GM23338 (cell line): Measurements from ENCODE around the gene ZCCHC24. TPM values are rescaled to one million over a fixed set of nuclear protein-coding genes. Genes with fewer than 3 reads are reported as not detected.

Experiments
- ATAC-seq: fragments of 200-7000 bp; cut with Tn5 transposase; 3 replicates; pipeline ENCODE4 v1.9.1; 2020
- DNase-seq: peaks from one replicate; pipeline ENCODE4 v3.0.0-alpha.2; 2015; ENCODE audit warnings: low spot score
- H2AFZ ChIP-seq: fragments of 200-600 bp; sonication (generic); 2 replicates; pipeline ENCODE4 v1.8.0; 2016; ENCODE audit warnings: antibody characterized with exemption, mild to moderate bottlenecking, moderate library complexity
- H3F3A ChIP-seq: fragments of 200-600 bp; sonication (generic); replicated peaks from 2 replicates; pipeline ENCODE4 v1.8.0; 2017; ENCODE audit warnings: antibody characterized with exemption, mixed run types, low read depth
- H3K27ac ChIP-seq: fragments of 200-600 bp; sonication (generic); 2 replicates; pipeline ENCODE4 v1.6.1; 2016; ENCODE audit warnings: low read depth
- H3K27me3 ChIP-seq: fragments of 200-600 bp; sonication (generic); 2 replicates; pipeline ENCODE4 v1.8.0; 2016; ENCODE audit warnings: mild to moderate bottlenecking, mixed run types, moderate library complexity; ENCODE audit not compliant: insufficient read depth
- H3K36me3 ChIP-seq: fragments of 200-600 bp; sonication (generic); 2 replicates; pipeline ENCODE4 v1.8.0; 2016; ENCODE audit warnings: mild to moderate bottlenecking; ENCODE audit not compliant: insufficient read depth
- H3K4me1 ChIP-seq: fragments of 200-600 bp; sonication (generic); 2 replicates; pipeline ENCODE4 v1.8.0; 2016; ENCODE audit warnings: mild to moderate bottlenecking, moderate library complexity; ENCODE audit not compliant: insufficient read depth
- H3K4me2 ChIP-seq: fragments of 200-600 bp; sonication (generic); 2 replicates; pipeline ENCODE4 v1.7.1; 2017; ENCODE audit warnings: mixed run types
- H3K4me3 ChIP-seq: fragments of 200-600 bp; sonication (generic); 2 replicates; pipeline ENCODE4 v1.6.1; 2016; ENCODE audit warnings: mixed run types
- H3K79me2 ChIP-seq: fragments of 200-600 bp; sonication (generic); replicated peaks from 2 replicates; pipeline ENCODE4 v1.8.0; 2017; ENCODE audit warnings: mild to moderate bottlenecking; ENCODE audit not compliant: insufficient read depth
- H3K9me2 ChIP-seq: fragments of 200-600 bp; sonication (generic); 2 replicates; pipeline ENCODE4 v1.8.0; 2017; ENCODE audit not compliant: insufficient read depth
- H4K20me1 ChIP-seq: fragments of 200-600 bp; sonication (generic); replicated peaks from 2 replicates; pipeline ENCODE4 v1.8.0; 2017; ENCODE audit warnings: mild to moderate bottlenecking; ENCODE audit not compliant: insufficient read depth
- H3K27ac Mint-ChIP-seq: 2 replicates; pipeline ENCODE4 v1.8.0; 2020; ENCODE audit warnings: inconsistent platforms, mild to moderate bottlenecking, moderate library complexity, mixed read lengths
- H3K27me3 Mint-ChIP-seq: 3 replicates; pipeline ENCODE4 v1.8.0; 2022; ENCODE audit warnings: low read depth, mild to moderate bottlenecking, moderate library complexity, mixed read lengths, inconsistent platforms; ENCODE audit not compliant: insufficient read depth, poor library complexity
- H3K36me3 Mint-ChIP-seq: 3 replicates; pipeline ENCODE4 v1.8.0; 2021; ENCODE audit warnings: low read depth, mild to moderate bottlenecking, inconsistent platforms, moderate library complexity, mixed read lengths
- H3K4me1 Mint-ChIP-seq: 3 replicates; pipeline ENCODE4 v1.8.0; 2020; ENCODE audit warnings: mild to moderate bottlenecking, inconsistent platforms, mixed read lengths
- H3K4me3 Mint-ChIP-seq: 3 replicates; pipeline ENCODE4 v1.8.0; 2021; ENCODE audit warnings: moderate library complexity, mild to moderate bottlenecking, inconsistent platforms, mixed read lengths
- H3K9me3 Mint-ChIP-seq: 3 replicates; pipeline ENCODE4 v1.8.0; 2020; ENCODE audit warnings: moderate library complexity, mild to moderate bottlenecking, inconsistent platforms, mixed read lengths
- CREB1 ChIP-seq: fragments of 250-450 bp; sonication (Bioruptor Pico); IDR thresholded peaks from 2 replicates; pipeline ENCODE4 v1.5.0; 2020; ENCODE audit warnings: low read depth, mild to moderate bottlenecking, moderate library complexity
- CTCF ChIP-seq, 2 experiments: fragments of 200-600 bp in 1 of 2; sonication (generic) in 1 of 2; conservative IDR thresholded peaks; 2 replicates each; pipeline versions ENCODE4 v1.5.1 to v1.6.1; 2016 to 2017; ENCODE audit warnings: antibody characterized with exemption in 2 of 2, low read depth in 2 of 2, mild to moderate bottlenecking in 2 of 2, moderate library complexity in 1 of 2
- EZH2 ChIP-seq: fragments of 200-600 bp; sonication (generic); IDR thresholded peaks from one replicate; pipeline ENCODE4 v1.8.0; 2017; ENCODE audit warnings: antibody characterized with exemption, mild to moderate bottlenecking, low read depth; ENCODE audit not compliant: unreplicated experiment
- EZH2phosphoT487 ChIP-seq: fragments of 200-600 bp; sonication (generic); IDR thresholded peaks from one replicate; pipeline ENCODE4 v1.8.1; 2018; ENCODE audit warnings: antibody characterized with exemption; ENCODE audit not compliant: unreplicated experiment
- JUNB ChIP-seq: IDR thresholded peaks from one replicate; pipeline ENCODE4 v1.6.1; 2016; ENCODE audit warnings: antibody characterized with exemption; ENCODE audit not compliant: unreplicated experiment
- NANOG ChIP-seq: IDR thresholded peaks from 2 replicates; pipeline ENCODE4 v1.6.1; 2016; ENCODE audit warnings: antibody characterized with exemption, borderline replicate concordance
- POLR2AphosphoS5 ChIP-seq: IDR thresholded peaks from 2 replicates; pipeline ENCODE4 v1.6.1; 2016; ENCODE audit warnings: antibody characterized with exemption, low read depth
- REST ChIP-seq: IDR thresholded peaks from one replicate; pipeline ENCODE4 v1.6.1; 2018; ENCODE audit warnings: antibody characterized with exemption; ENCODE audit not compliant: unreplicated experiment
- STAT1 ChIP-seq: IDR thresholded peaks from one replicate; pipeline ENCODE4 v1.6.1; 2016; ENCODE audit warnings: antibody characterized with exemption; ENCODE audit not compliant: unreplicated experiment
- ZNF114 ChIP-seq: fragments of 250-450 bp; sonication (Bioruptor Pico); IDR thresholded peaks from 2 replicates; pipeline ENCODE4 v1.5.0; 2020; ENCODE audit warnings: mild to moderate bottlenecking, moderate library complexity
- ZNF331 ChIP-seq: fragments of 250-450 bp; sonication (Bioruptor Pico); IDR thresholded peaks from 2 replicates; pipeline ENCODE4 v1.5.0; 2020; ENCODE audit warnings: low read depth, mild to moderate bottlenecking, moderate library complexity
- polyA plus RNA-seq: library from polyadenylated mRNA; unstranded; fragments of >200 nt; fragmentation: Nextera tagmentation; extraction: Ambion mirVana; gene quantifications from 2 replicates; pipeline ENCODE4 v1.2.1, GENCODE V29; 2016
- total RNA-seq: library from RNA; depleted of rRNA; stranded (reverse); fragments of >200 nt; shearing (Covaris generic); gene quantifications from 2 replicates; pipeline ENCODE4 v1.2.3, GENCODE V29; 2014
- TF ChIP-seq, protein P1 (sequence below): IDR thresholded peaks from 2 replicates; pipeline ENCODE4 v1.6.1; 2016; ENCODE audit warnings: antibody characterized with exemption
- TF ChIP-seq, protein P2 (sequence below): fragments of 250-450 bp; sonication (Bioruptor Pico); IDR thresholded peaks from 2 replicates; pipeline ENCODE4 v1.5.0; 2020; ENCODE audit warnings: mild to moderate bottlenecking, moderate library complexity

Gene ZCCHC24
- total and polyA plus RNA-seq, 2 experiments from 2014 or later: 2.0 to 10.1 TPM

- no peaks in the 10 kb centered on the region for H3K4me1 ChIP-seq
- no peaks in the 10 kb centered on the region for H3K27me3 Mint-ChIP-seq
- no peaks in the 10 kb centered on the region for H3K36me3 ChIP-seq
- no peaks in the 10 kb centered on the region for H3K79me2 ChIP-seq
- H3K9me3 Mint-ChIP-seq: peaks cover 11% of the 10 kb centered on the region; the same call in 2 of the 3 replicates
- no peaks in the 10 kb centered on the region for H3F3A ChIP-seq
- no peak for DNase-seq
- TF ChIP-seq ZNF114 (no peak), POLR2AphosphoS5 (no peak), EZH2phosphoT487 (no peak), EZH2 (no peak), NANOG (no peak), JUNB (no peak), ZNF331 (CRISPR knock-in tag) (no peak), CTCF (conservative IDR thresholded peaks at IDR 0.05; ENCODE audit: low read depth in 2 of 2) (no peak), STAT1 (no peak), REST (no peak), CREB1 (no peak)
- TF ChIP-seq, protein P1, sequence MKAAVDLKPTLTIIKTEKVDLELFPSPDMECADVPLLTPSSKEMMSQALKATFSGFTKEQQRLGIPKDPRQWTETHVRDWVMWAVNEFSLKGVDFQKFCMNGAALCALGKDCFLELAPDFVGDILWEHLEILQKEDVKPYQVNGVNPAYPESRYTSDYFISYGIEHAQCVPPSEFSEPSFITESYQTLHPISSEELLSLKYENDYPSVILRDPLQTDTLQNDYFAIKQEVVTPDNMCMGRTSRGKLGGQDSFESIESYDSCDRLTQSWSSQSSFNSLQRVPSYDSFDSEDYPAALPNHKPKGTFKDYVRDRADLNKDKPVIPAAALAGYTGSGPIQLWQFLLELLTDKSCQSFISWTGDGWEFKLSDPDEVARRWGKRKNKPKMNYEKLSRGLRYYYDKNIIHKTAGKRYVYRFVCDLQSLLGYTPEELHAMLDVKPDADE: no peak
- TF ChIP-seq, protein P2, sequence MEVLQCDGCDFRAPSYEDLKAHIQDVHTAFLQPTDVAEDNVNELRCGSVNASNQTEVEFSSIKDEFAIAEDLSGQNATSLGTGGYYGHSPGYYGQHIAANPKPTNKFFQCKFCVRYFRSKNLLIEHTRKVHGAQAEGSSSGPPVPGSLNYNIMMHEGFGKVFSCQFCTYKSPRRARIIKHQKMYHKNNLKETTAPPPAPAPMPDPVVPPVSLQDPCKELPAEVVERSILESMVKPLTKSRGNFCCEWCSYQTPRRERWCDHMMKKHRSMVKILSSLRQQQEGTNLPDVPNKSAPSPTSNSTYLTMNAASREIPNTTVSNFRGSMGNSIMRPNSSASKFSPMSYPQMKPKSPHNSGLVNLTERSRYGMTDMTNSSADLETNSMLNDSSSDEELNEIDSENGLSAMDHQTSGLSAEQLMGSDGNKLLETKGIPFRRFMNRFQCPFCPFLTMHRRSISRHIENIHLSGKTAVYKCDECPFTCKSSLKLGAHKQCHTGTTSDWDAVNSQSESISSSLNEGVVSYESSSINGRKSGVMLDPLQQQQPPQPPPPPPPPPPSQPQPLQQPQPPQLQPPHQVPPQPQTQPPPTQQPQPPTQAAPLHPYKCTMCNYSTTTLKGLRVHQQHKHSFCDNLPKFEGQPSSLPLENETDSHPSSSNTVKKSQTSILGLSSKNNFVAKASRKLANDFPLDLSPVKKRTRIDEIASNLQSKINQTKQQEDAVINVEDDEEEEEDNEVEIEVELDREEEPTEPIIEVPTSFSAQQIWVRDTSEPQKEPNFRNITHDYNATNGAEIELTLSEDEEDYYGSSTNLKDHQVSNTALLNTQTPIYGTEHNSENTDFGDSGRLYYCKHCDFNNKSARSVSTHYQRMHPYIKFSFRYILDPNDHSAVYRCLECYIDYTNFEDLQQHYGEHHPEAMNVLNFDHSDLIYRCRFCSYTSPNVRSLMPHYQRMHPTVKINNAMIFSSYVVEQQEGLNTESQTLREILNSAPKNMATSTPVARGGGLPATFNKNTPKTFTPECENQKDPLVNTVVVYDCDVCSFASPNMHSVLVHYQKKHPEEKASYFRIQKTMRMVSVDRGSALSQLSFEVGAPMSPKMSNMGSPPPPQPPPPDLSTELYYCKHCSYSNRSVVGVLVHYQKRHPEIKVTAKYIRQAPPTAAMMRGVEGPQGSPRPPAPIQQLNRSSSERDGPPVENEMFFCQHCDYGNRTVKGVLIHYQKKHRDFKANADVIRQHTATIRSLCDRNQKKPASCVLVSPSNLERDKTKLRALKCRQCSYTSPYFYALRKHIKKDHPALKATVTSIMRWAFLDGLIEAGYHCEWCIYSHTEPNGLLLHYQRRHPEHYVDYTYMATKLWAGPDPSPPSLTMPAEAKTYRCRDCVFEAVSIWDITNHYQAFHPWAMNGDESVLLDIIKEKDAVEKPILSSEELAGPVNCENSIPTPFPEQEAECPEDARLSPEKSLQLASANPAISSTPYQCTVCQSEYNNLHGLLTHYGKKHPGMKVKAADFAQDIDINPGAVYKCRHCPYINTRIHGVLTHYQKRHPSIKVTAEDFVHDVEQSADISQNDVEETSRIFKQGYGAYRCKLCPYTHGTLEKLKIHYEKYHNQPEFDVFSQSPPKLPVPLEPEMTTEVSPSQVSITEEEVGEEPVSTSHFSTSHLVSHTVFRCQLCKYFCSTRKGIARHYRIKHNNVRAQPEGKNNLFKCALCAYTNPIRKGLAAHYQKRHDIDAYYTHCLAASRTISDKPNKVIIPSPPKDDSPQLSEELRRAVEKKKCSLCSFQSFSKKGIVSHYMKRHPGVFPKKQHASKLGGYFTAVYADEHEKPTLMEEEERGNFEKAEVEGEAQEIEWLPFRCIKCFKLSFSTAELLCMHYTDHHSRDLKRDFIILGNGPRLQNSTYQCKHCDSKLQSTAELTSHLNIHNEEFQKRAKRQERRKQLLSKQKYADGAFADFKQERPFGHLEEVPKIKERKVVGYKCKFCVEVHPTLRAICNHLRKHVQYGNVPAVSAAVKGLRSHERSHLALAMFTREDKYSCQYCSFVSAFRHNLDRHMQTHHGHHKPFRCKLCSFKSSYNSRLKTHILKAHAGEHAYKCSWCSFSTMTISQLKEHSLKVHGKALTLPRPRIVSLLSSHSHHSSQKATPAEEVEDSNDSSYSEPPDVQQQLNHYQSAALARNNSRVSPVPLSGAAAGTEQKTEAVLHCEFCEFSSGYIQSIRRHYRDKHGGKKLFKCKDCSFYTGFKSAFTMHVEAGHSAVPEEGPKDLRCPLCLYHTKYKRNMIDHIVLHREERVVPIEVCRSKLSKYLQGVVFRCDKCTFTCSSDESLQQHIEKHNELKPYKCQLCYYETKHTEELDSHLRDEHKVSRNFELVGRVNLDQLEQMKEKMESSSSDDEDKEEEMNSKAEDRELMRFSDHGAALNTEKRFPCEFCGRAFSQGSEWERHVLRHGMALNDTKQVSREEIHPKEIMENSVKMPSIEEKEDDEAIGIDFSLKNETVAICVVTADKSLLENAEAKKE (CRISPR knock-in tag): no peak
- no peak overlapping the region for H3K4me3 Mint-ChIP-seq
- H3K36me3 Mint-ChIP-seq: no peaks in the 10 kb centered on the region
- no peak overlapping the region for H3K27ac ChIP-seq
- no peak for ATAC-seq
- no peaks in the 10 kb centered on the region for H3K9me2 ChIP-seq
- H4K20me1 ChIP-seq: no peaks in the 10 kb centered on the region
- no peaks in the 10 kb centered on the region for H3K27me3 ChIP-seq
- H3K27ac Mint-ChIP-seq: no peak overlapping the region
- no peak overlapping the region for H2AFZ ChIP-seq
- no peak overlapping the region for H3K4me2 ChIP-seq
- H3K4me1 Mint-ChIP-seq: no peaks in the 10 kb centered on the region
- H3K4me3 ChIP-seq: no peak overlapping the region
These were observed 77.8 kb downstream of the ZCCHC24 start for GRCh38 chr10:79367426-79368189.
